ELR (cell line): ENCODE measurements around the gene CD53.
A peak's percentile ranks its signal among the peaks of the same experiment; 100 is the strongest.
"Not testable (repeated sequence)": the region's sequence is repeated elsewhere in the genome, so short reads cannot be mapped to it uniquely, and the experiment has no call there.

ENCODE experiments used
- DNase-seq: peaks from one replicate; pipeline ENCODE4 v3.0.0-alpha.2; 2015; ENCODE audit warnings: low read depth

Gene CD53, protein sequence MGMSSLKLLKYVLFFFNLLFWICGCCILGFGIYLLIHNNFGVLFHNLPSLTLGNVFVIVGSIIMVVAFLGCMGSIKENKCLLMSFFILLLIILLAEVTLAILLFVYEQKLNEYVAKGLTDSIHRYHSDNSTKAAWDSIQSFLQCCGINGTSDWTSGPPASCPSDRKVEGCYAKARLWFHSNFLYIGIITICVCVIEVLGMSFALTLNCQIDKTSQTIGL

DNA sequence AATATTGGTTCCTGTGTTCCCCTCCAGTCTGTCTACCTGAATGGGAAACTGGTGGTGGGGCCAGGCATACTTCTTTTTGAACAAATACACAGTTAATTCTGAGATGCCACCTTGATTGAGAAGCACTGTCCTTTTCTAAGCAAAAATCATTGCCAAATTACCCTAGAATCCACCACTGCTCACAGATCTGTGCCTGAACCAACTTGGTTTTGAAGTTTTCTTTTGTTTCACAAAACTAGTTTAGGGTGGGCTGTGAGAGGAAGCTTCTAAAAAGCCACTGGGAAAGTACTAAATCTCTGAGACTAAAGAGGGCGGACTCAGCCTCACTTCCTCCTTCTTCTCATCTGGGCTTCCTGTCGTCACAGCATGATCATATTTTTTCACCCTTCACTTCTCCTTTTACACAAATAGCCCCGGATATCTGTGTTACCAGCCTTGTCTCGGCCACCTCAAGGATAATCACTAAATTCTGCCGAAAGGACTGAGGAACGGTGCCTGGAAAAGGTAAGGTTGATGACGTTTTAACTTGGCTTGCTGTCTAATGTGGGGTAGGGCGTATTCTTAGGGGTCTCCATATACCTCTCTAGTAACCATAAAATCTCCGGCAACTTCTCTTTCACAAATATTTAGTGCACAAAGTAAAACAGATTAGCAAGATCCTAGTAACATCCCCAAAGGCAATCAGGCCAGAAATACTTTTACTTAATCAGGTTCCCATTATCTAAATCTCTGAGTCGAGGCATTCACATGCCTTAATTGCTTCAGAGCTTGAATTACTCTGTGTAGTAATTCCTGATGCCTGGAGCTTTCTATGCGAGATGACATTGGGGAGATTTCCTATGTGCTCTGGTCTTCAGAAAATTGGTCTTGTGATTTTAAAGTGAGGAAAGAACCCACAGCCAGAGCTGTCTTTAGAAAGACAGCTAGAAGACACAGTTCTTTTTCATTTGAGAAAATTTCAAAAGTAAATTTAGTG lies at the start of gene CD53:
TSS of gene CD53 (plus strand) at position 404 of the 976 bp plus-strand sequence. CDS start 18,261 bp downstream, outside the sequence.
- no peak for DNase-seq

DNA sequence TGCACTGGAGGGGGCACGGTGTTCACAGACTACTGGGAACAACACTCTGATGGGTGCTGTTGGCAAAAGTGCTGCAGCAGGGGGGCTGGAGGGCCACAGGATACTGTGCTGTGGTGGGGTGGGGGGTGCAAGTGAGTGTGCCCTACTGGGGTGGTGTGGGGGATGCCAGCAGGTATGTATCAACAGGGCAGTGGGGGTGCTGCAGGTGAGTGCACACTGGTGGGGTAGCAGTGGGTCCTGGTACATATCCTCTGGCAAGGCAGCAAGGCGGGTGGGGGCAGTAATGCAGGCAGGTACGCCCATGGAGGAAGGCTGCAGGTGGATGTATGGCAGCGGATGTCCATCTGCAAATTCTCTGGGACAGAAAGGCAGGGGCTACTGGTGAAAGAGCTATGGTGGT lies 48.8 kb upstream of the CD53 start:
- DNase-seq = no peak

DNA sequence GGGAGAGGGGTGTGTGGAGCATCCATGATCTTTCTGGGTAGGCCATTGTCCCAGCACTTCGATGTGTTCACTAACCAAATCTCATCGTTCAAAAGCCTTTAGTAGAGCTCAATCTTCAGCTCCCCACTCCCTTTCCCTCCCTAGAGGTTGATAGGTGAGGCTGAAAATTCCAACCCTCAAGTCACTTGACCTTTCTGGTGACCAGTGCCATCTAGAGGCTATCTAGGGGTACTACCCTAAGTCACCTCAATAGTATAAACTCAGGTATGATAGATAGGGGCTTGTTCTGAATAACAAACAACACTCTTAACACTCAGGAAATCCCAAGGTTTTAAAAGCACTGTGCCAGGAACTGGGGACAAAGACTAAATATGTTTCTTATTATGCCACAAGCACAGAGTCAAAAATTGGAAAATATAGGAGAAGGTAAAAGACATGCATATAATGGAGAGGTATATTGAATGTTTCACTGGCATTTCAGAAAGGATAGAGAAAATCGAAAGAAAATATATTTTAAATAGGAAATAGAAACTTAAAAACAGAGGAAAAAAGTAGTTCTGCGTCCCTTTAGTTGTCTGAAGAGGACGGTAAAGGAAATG lies 42.9 kb upstream of the CD53 start:
- peak; percentile 62 for DNase-seq

DNA sequence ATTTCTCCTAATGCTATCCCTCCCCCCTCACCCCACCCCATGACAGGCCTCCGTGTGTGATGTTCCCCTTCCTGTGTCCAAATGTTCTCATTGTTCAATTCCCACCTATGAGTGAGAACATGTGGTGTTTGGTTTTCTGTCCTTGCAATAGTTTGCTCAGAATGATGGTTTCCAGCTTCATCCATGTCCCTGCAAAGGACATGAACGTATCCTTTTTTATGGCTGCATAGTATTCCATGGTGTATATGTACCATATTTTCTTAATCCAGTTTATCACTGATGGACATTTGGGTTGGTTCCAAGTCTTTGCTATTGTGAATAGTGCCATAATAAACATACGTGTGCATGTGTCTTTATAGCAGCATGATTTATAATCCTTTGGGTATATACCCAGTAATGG lies 39.2 kb upstream of the CD53 start:
- DNase-seq = not testable (repeated sequence)

DNA sequence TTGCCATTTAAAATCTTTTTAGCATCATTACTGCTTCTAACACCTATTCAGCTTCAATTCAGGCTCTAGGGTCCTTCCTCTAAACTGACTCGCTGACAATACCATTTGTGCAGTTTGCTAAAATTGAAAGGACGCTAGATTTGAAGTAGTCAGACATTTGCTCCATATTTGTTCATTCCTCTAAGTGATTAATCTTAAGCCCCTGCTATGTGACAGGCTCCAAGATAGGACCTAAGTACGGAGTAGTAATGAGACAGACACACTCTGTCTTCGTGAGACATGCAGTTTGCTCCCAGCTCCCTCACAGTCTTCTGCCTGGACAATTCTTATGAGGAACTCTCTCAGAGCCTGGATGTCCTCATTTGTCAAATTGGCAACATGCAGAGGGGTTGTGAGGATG lies 26.1 kb upstream of the CD53 start:
- no peak for DNase-seq

DNA sequence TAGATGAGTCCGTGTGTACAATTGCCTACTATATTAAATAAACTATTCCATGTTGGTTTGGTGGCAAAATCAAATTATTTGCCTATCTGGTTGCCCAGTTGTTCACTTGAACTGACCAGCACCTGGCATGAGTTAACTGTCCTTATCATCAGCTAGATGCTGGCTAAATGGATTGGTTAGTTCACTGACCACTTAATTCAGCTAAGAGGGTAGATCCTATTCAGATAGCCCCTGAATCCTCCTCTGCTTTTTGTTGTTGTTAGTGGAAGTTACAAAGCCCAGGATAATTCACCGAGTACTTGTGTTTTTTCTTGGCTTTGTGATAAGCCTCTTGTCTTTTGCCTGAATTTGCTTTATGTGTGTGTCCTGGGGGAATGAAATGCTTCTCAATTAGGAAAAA lies 22.8 kb upstream of the CD53 start:
- no peak for DNase-seq

DNA sequence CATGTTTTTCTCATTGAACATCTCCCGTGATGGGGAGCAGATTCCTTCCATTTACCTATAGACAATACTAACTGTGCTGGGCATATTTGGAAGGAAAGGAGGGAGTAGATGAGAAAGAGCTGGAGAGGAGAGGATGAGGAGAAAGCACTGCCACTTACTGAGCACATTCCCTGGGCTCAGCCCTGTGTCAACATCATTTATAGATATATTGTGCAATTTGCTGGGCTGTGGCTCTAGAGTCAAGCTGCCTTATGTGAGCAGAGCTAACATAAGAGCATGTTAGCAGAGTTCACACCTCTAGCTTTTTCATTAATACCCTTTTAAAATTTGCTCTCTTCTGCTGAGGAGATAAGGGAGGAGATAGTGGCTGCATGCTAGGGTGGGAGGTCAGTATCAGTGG lies 22.3 kb upstream of the CD53 start:
- no peak for DNase-seq

DNA sequence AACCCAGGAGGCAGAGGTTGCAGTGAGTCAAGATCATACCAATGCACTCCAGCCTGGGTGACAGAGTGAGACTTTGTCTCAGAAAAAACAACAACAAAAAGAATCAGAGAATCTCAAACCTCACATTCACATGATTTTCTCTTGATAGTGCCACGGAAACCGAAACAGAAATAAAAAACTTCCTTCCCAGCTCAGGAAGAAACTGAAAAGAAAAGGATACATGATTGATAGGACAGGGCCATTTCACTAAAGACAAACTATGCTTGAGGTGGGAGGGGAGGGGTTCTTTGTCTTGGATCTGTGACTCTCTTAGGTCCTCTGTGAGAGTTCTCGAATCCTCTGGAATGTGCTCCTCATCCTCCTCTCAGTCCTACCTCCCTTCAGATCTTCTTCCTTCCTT lies 19.8 kb upstream of the CD53 start:
- no peak for DNase-seq

DNA sequence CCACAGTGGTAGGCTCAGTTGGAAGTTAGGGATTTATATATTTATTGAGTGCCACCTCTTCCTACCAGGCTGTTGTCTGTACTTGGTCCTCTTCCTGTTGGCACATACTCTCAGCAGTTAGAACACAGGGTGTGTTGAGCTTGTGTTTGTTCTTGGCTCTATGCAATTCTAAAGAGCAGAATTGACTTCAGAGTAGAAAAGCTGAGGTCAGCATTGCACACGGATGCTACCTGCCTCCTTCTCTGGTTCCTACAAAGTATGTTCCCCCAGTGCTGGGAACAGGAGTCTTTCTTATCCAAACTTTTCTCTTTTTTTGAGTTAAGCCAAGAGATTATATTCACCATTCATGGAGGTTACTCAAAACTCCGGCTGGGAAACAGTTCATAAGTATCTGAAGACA lies 16.5 kb upstream of the CD53 start:
- no peak for DNase-seq

DNA sequence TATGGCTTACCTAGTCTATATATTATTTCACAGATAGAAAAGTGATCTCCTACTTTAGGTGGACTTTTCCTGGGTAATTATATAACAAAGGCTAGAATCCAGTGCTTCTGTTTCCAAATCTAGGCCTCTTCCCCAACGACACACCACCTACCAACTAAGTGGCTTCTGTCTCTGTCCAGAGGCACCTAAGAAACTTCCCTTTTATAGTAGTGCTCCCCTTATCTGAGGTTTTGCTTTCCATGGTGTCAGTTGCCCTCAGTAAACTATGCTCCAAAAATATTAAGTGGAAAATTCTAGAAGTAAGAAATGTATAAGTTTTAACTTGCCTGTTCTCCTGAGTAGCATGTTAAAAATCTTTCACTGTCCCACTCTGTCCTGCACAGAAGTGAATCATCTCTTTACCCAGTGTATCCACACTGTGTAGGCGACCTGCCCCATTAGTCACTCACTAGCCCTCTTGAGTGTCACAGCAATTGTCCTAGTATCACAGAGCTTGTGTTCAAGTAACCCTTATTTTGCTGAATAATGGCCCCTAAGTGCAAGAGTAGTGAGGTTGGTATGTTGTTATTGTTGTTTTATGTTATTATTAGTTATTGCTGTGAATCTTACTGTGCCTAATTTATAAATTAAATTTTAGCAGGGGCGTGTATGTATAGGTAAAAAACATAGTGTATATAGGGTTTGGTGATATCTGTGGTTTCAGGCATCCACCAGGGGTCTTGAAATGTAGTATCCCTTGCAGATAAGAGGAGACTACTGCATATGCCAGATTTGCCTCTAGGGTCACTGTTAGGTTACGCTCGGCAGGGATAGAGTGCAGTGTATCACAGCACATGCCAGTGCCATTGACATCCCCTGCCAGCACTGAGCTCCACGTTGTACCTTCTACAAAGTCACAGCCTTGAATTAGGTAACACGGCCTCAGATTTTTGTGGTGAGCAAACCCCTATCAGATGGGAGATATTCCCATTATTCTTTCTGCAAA lies 14.7 kb upstream of the CD53 start:
- no peak for DNase-seq

DNA sequence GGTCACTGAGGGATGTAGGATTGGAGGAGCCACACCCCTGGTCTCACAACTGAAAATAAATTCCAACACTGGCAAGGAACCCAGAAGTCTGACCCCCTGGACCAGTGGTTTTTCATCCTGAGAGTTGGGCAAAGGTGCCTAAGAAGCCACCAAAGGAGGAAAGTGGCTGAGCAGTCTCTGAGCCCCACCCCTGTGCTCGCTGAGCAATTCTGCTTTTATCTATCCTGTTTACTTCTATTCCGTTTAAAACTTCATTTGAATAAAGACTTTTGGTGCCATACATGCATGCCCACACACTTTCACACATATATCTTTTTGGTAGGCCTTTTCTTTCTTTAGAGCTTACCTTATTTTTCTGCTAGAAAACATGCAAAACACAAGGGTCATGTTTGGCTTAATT lies 13.9 kb upstream of the CD53 start:
- DNase-seq = no peak

DNA sequence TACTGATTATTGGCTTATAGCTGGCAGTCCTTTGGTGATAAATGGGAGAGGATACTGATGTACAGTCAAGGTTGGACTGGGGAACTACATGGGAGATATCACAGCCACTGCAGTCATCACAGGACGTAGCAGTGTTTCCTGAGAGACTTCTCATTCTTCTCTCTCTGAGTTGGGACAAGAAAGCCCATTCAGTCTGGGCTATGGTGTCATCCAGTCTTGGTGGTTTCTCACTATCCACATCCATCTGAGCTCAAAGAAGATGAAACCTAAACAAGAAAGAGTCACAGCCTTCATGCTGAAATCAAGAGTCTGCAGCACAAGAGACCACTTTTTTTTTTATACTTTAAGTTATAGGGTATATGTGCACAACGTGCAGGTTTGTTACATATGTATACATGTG lies 12.8 kb upstream of the CD53 start:
- no peak for DNase-seq

DNA sequence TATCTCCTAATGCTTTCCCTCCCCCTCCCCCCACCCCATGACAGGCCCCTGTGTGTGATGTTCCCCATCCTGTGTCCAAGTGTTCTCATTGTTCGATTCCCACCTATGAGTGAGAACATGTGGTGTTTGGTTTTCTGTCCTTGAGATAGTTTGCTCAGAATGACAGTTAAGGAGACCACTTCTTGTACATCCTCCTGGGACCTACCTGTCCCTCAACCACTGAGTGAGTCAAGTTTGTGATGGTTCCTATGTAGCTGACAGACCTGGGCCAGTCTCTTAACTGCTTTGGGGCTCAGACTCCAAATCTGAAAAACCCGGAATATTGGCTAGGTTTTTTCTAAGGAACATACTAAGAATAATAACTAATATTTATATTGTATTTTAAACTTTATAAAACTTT lies 12.3 kb upstream of the CD53 start:
- DNase-seq = not testable (repeated sequence)

DNA sequence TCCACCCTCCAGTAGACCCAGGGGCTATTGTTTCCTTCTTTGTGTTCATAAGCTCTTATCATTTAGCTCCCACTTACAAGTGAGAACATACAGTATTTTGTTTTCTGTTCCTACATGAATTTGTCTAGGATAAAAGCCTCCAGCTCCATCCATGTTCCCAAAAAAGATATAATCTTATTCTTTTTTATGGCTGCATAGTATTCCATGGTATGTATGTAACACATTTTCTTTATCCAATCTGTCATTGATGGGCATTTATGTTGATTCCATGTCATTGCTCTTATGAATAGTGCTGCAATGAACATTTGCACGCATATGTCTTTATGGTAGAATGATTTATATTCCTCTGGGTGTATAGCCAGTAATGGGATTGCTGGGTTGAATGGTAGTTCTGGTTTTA lies 11.0 kb upstream of the CD53 start:
- not testable (repeated sequence) for DNase-seq

DNA sequence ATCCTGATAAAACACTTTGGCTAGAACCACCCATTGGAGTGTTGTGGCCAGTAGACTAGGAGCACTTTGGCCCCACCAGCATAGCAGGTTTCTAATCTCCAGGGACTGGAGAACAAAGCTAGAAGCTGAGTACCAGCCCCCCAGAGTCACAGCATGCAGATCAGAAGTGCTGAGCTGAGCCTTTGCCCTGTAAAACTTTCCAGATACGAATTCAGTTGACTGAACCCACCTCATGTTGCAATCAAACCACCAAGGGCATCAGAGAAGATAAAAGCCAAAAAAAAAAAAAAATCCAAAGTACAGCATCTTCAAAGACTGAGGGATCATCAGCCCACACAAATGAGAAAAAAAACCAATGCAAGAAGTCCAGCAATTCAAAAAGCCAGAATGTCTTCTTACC lies 8.7 kb upstream of the CD53 start:
- DNase-seq = no peak

DNA sequence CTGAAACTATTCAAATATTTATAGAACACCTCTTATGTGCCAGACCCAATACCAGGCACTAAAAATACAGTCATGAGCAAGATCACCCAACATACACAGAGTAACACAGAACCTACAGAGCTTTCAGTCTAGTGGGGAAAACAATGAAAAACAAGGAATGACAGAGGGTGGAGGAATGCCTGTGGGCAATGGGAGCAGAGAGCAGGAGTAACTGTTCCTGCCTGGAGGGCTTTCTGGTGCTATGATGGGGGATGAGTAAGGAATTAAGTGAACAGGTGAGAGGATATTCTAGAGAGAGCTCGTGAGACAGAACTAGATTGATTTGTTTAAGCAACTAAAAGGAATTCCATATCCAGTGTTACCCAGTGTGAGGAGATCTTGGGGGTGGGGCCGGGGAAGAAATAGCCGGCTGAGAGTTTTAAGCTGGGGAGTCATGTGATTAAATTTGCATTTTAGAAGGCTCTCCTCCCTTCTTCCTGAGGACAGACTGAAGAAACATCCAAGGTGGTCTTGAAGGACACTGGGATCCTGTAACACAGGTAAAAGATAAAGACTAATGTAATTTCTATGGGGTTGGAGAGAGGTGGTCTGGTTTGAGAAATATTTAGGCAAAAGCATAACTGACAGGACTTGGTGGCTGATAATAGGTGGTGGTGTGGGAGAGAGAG lies 2.1 kb upstream of the CD53 start:
- DNase-seq = no peak

DNA sequence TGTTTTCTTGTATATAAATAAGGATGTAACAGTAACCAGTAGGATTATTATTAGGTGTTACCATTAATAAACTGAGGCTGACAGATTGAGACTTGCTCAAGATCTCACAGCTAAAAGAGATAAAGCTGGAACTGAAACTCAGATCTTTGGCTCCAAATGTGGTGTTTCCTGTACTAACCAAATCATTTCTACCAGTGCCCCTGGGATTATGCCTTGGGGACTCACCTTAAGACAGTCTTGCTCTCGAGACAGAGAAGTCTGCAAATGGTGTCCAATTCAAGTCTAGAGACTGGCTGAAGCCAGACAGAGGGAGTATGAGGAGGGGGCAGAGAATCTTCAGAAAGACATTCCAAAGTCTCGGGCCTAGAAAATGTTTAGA lies 593 bp upstream of the CD53 start:
- DNase-seq = no peak

DNA sequence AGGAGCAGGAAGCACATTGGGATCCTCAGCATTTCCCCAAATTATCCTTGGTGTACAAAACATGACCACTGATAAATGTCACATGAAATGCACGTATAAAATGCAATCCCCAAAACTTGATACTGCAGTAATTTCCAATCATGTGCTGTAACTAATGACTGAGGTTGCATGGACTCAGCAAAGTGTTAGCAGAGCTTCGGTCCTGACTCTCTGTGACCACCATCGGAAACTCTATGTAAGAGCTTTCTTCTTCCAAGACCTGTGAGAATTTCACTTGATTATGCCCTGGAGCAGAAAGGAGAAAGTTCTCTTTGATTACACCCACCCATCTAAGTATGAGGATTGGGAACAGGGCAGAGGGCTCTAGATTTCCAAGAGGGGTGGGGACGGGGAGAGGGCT lies 908 bp downstream of the CD53 start:
- DNase-seq = no peak

DNA sequence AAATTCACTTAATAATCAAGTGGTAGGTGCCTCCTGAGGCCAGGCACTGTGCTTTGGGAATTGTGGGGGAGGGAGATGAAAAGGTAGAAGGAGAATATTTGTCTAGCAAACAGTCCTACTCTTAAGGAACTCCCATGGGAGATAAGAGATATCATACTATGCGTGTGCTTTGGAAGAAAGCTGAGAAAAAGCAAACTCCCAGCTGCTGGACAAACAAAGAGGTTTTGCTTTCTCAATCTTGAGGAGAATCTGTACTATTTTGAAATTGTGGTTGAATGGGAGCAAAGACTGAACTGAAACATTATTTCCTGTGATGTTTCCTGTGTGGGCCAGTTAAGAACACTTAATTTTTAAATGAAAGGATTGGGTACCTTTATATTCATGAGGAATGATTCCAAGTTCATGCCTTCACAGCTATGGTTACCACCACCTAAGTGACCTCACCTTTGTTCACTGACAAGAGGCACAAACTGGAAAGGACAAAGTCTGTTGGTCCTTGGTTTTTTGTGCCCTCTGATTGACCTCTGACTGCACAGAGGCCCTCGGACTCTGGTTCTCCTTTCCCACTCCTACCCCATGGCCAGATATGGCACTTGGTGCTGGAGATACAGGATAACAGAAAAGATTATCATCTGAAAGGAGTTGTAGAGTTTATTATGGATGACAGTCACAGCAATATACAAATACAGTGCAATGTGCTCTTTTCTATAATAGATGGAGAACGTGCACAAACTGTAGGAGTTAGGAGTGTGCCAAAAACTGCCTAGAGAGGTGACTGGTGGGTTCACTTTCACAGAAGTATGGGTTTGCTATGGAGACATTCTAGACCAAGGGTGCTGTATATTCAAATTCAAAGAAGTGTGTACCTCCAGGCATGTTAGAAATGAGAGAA lies 1.6 kb downstream of the CD53 start:
- DNase-seq = no peak

DNA sequence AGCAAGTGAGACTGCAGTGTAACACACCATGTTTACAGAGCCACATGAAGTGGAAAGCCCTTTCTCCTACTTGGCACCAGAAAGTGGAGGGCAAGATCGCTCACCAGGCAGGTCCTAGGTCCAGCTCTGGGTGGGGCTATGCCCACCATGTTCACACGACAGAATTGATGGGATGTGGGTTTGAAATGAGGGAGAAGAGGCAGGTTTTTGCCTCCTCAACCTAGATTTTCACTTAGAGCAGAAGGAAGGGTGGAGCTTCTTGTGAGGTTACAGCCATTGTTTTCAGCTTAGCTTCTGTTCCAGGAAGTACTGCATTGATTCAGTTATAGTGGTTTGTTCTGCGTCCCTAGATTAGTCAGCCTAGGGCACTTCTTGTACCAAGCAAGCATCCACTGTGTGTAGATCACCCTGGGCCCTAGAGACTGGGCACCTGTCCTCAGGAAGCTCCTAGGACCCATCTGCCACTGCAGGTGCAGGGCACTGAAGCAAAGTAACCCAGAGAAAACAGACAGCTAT lies 2.3 kb downstream of the CD53 start:
- no peak for DNase-seq
